Loucy (cell line): ENCODE measurements around the gene CDC25A.

ENCODE experiments used
- EZH2phosphoT487 ChIP-seq: fragments of 200-600 bp; IDR thresholded peaks from 2 replicates; pipeline ENCODE4 v1.6.1; 2018; ENCODE audit warnings: antibody characterized with exemption, mild to moderate bottlenecking, moderate library complexity, borderline replicate concordance
- TF ChIP-seq, protein P1 (sequence below): fragments of 200-600 bp; sonication (generic); conservative IDR thresholded peaks from 2 replicates; pipeline ENCODE4 v1.5.1; 2014; ENCODE audit warnings: mild to moderate bottlenecking, antibody characterized with exemption, low read length

DNA sequence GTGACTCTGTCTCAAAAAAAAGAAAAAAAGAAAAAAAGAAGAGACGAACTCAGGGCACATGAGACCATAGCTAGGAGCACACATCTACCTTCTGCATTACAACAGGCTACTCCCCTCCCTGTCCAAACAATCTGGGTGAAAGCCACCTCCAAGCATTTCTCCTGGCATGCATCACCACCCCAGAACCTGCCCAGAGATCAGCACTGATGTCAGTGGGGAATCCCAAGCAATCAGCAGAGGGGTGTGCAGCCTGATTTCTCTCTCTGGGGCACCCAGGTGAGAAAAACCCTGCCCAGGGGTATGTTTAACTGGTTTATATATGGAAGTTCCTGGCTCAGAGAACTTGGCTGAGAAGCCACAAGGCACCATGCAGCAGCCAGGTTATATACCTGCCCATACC, 59.4 kb downstream of the CDC25A start:
- TF ChIP-seq, protein P1, sequence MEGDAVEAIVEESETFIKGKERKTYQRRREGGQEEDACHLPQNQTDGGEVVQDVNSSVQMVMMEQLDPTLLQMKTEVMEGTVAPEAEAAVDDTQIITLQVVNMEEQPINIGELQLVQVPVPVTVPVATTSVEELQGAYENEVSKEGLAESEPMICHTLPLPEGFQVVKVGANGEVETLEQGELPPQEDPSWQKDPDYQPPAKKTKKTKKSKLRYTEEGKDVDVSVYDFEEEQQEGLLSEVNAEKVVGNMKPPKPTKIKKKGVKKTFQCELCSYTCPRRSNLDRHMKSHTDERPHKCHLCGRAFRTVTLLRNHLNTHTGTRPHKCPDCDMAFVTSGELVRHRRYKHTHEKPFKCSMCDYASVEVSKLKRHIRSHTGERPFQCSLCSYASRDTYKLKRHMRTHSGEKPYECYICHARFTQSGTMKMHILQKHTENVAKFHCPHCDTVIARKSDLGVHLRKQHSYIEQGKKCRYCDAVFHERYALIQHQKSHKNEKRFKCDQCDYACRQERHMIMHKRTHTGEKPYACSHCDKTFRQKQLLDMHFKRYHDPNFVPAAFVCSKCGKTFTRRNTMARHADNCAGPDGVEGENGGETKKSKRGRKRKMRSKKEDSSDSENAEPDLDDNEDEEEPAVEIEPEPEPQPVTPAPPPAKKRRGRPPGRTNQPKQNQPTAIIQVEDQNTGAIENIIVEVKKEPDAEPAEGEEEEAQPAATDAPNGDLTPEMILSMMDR = no peak
- TF ChIP-seq EZH2phosphoT487 = no peak
